Bronchial epithelial cell (primary cell): ENCODE results near the gene ERV3-1. TPM values are rescaled to one million over a fixed set of nuclear protein-coding genes. Genes with fewer than 3 reads are reported as not detected.
A peak's percentile ranks its signal among the peaks of the same experiment; 100 is the strongest.
"Not testable (repeated sequence)": the region's sequence is repeated elsewhere in the genome, so short reads cannot be mapped to it uniquely, and the experiment has no call there.

Experiments used
- DNase-seq: peaks from one replicate; pipeline ENCODE4 v3.0.0-alpha.2; 2010; ENCODE audit warnings: low read depth
- FAIRE-seq: peaks from 2 replicates; lab custom pipeline; 2011; peaks lifted over from hg19 to GRCh38; lab: Jason Lieb, UNC
- H3K27me3 ChIP-seq: 2 replicates; pipeline ENCODE4 v1.5.1; 2011; ENCODE audit warnings: low read length; ENCODE audit not compliant: control insufficient read depth, insufficient read depth
- H3K36me3 ChIP-seq: 2 replicates; pipeline ENCODE4 v1.5.1; 2011; ENCODE audit warnings: low read length; ENCODE audit not compliant: control insufficient read depth, insufficient read depth
- H3K4me3 ChIP-seq: 2 replicates; pipeline ENCODE4 v1.5.1; 2011; ENCODE audit warnings: mild to moderate bottlenecking, low read depth, low read length, control low read depth
- CTCF ChIP-seq: IDR thresholded peaks from 2 replicates; pipeline ENCODE4 v1.5.1; 2011; ENCODE audit warnings: mild to moderate bottlenecking, moderate library complexity, low read length, control low read depth, inconsistent platforms; ENCODE audit not compliant: insufficient read depth, severe bottlenecking
- total RNA-seq: library from RNA; depleted of rRNA; stranded (reverse); fragments of >200 nt; gene quantifications from 2 replicates; pipeline ENCODE4 v1.2.1, GENCODE V29; 2014

Gene ERV3-1, protein sequence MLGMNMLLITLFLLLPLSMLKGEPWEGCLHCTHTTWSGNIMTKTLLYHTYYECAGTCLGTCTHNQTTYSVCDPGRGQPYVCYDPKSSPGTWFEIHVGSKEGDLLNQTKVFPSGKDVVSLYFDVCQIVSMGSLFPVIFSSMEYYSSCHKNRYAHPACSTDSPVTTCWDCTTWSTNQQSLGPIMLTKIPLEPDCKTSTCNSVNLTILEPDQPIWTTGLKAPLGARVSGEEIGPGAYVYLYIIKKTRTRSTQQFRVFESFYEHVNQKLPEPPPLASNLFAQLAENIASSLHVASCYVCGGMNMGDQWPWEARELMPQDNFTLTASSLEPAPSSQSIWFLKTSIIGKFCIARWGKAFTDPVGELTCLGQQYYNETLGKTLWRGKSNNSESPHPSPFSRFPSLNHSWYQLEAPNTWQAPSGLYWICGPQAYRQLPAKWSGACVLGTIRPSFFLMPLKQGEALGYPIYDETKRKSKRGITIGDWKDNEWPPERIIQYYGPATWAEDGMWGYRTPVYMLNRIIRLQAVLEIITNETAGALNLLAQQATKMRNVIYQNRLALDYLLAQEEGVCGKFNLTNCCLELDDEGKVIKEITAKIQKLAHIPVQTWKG
- total RNA-seq = 7.4 and 33.5 TPM in 2 replicates

GRCh38 chr7:65006094-65006992, at the start of gene ERV3-1:
Gene ERV3-1 (minus strand): TSS chr7:65006687. CDS start chr7:64993026, 13,661 bp downstream.
- no peaks in the 10 kb centered on the region for H3K36me3 ChIP-seq
- DNase-seq (peak; percentile 90), FAIRE-seq (no peak)
- H3K4me3 ChIP-seq = peak within 1 kb of the TSS; percentile 88
- TF ChIP-seq CTCF = no peak
- H3K27me3 ChIP-seq = no peaks in the 10 kb centered on the region

DNA sequence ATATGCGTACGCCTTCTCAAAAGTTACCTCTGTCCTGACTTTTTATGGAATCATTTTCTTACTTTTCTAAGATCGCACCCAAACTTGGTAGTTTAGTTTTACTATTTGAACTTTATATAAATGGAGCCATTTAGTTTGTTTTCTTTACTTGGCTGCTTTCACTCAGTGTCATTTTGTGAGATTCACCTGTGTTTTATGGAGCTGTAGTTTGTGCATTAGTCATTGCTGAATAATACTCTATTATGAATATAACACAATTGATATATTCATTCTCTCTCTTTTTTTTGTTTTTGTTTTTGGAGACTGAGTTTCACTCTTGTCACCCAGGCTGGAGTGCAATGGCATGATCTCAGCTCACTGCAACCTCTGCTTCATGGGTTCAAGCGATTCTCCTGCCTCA, 49.3 kb upstream of the ERV3-1 start:
- not testable (repeated sequence) for H3K4me3 ChIP-seq, FAIRE-seq, DNase-seq, H3K36me3 ChIP-seq, H3K27me3 ChIP-seq

GRCh38 chr7:65054466-65054994, 48.0 kb upstream of the ERV3-1 start:
- FAIRE-seq, H3K27me3 ChIP-seq, DNase-seq, H3K4me3 ChIP-seq, H3K36me3 ChIP-seq: not testable (repeated sequence)

GRCh38 chr7:65051654-65052053, 45.2 kb upstream of the ERV3-1 start:
- not testable (repeated sequence) for DNase-seq, FAIRE-seq, H3K27me3 ChIP-seq, H3K4me3 ChIP-seq, H3K36me3 ChIP-seq

- H3K4me3 ChIP-seq, H3K36me3 ChIP-seq, H3K27me3 ChIP-seq, DNase-seq, FAIRE-seq: not testable (repeated sequence)
Measured at GRCh38 chr7:65051139-65051538, 44.7 kb upstream of the ERV3-1 start.

DNA sequence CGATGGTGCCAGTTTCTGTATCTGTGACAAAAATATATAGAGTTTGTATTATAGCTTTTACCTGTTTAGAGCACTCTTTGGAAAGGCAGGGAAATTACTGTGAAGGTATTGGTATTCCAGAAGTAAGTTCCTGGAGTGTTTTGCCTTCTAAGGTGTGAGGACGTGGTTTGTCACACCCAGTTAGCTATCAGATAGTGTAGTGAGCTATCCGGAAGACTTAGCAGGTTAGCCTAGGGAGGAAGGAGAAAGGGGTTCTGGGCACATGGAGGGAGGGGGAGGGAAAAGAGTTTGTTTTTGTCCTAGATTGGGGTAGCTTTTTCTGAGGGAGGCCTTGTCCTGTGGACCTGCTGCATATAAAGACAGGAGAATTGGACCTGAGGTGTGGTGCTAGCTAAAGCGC, 39.8 kb upstream of the ERV3-1 start:
- FAIRE-seq, H3K4me3 ChIP-seq, DNase-seq, H3K36me3 ChIP-seq, H3K27me3 ChIP-seq: not testable (repeated sequence)

GRCh38 chr7:65045589-65045988, 39.1 kb upstream of the ERV3-1 start:
- H3K36me3 ChIP-seq, DNase-seq, FAIRE-seq, H3K27me3 ChIP-seq, H3K4me3 ChIP-seq: not testable (repeated sequence)

- not testable (repeated sequence) for FAIRE-seq, H3K36me3 ChIP-seq, H3K27me3 ChIP-seq
- peak; percentile 11 for DNase-seq
- H3K4me3 ChIP-seq = peak overlapping the region; percentile 69
Measured at GRCh38 chr7:65038767-65039166, 32.3 kb upstream of the ERV3-1 start.
